ENCODE results near the gene ACY1. TPM values are rescaled to one million over a fixed set of nuclear protein-coding genes. Genes with fewer than 3 reads are reported as not detected.

Gene ACY1
- total RNA-seq, 1 experiment from 2014 or later: 62.6 TPM

DNA sequence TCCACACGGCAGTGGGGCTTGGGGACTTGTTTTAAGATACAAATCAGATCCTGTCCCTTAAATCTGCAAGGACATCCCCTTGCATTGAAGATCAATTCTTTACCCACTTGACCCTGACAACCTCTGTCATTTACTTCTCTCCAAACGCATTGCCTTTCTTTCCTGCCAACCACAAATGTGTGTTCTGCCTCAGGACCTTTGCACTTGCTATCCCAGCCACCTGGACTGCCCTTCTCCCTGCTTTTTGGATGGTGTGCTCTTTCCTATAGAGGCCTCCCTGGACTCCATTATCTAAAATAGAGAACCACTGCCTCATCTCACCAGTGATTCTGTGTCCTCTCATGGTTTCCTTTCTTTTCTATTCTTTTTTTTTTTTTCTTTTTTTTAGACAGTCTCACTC is 13.8 kb downstream of the ACY1 start:
- H2BK12ac ChIP-seq (ENCODE audit: insufficient read length, low read depth, low read length): no peak overlapping the region
- H3K27me3 Mint-ChIP-seq (ENCODE audit: low read depth): peaks cover 3% of the 10 kb centered on the region
- no peak overlapping the region for H4K8ac ChIP-seq (replicated peaks; ENCODE audit: insufficient read length, low read depth, low read length)
- no peak overlapping the region for H3K23ac ChIP-seq (ENCODE audit: insufficient read length, low read depth, low read length)
- no peaks in the 10 kb centered on the region for H3K9me3 ChIP-seq (ENCODE audit: control insufficient read depth, low read depth, low read length)
- peaks cover 11% of the 10 kb centered on the region for H3K23me2 ChIP-seq (ENCODE audit: insufficient read length, low read depth, low read length, poor library complexity, severe bottlenecking)
- H3K4me1 ChIP-seq (ENCODE audit: insufficient read depth, low read length): peaks cover 7% of the 10 kb centered on the region
- no peaks in the 10 kb centered on the region for H3K27me3 ChIP-seq (ENCODE audit: insufficient read depth, low read length)
- no peak overlapping the region for H2AK5ac ChIP-seq (ENCODE audit: insufficient read length, low read length)
- H3K56ac ChIP-seq (ENCODE audit: insufficient read length, low read depth, low read length): no peak overlapping the region
- TF ChIP-seq, protein P1, sequence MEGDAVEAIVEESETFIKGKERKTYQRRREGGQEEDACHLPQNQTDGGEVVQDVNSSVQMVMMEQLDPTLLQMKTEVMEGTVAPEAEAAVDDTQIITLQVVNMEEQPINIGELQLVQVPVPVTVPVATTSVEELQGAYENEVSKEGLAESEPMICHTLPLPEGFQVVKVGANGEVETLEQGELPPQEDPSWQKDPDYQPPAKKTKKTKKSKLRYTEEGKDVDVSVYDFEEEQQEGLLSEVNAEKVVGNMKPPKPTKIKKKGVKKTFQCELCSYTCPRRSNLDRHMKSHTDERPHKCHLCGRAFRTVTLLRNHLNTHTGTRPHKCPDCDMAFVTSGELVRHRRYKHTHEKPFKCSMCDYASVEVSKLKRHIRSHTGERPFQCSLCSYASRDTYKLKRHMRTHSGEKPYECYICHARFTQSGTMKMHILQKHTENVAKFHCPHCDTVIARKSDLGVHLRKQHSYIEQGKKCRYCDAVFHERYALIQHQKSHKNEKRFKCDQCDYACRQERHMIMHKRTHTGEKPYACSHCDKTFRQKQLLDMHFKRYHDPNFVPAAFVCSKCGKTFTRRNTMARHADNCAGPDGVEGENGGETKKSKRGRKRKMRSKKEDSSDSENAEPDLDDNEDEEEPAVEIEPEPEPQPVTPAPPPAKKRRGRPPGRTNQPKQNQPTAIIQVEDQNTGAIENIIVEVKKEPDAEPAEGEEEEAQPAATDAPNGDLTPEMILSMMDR (conservative IDR thresholded peaks at IDR 0.05): no peak
- no peak overlapping the region for H3K4ac ChIP-seq (ENCODE audit: low read depth, low read length)
- H3K14ac ChIP-seq (ENCODE audit: insufficient read depth, low read length): no peak overlapping the region
- H4K91ac ChIP-seq (ENCODE audit: insufficient read length, low read depth, low read length): no peak overlapping the region
- H3K9ac ChIP-seq (ENCODE audit: extremely low read depth, insufficient read length, low read length): no peak overlapping the region
- H2BK20ac ChIP-seq (ENCODE audit: low read depth, low read length, poor library complexity, severe bottlenecking): no peak overlapping the region
- no peak overlapping the region for H3K27ac Mint-ChIP-seq
- no peak overlapping the region for H2AFZ ChIP-seq (ENCODE audit: low read length)
- H3K27ac ChIP-seq (ENCODE audit: insufficient read length, low read depth, low read length): no peak overlapping the region
- no peak overlapping the region for H3K4me2 ChIP-seq (ENCODE audit: insufficient read depth, insufficient read length, low read length)
- 0 out of 5 replicates have a peak overlapping the region, but pooled peaks of 1 of the 2 experiments have one; percentile 6 for H3K4me3 Mint-ChIP-seq
- peaks cover 7% of the 10 kb centered on the region for H3K79me1 ChIP-seq (ENCODE audit: insufficient read depth, low read depth, low read length, poor library complexity, severe bottlenecking)
- no peak overlapping the region for H3K18ac ChIP-seq (ENCODE audit: insufficient read length, low read depth, low read length)
- H4K5ac ChIP-seq (ENCODE audit: insufficient read length, low read depth, low read length): no peak overlapping the region
- no peak for DNase-seq
- peaks cover 10% of the 10 kb centered on the region; the same call in 1 of the 2 replicates for H3K79me2 ChIP-seq (ENCODE audit: insufficient read depth, low read length)
- H3T11ph ChIP-seq (ENCODE audit: low read length): no peak overlapping the region
- no peaks in the 10 kb centered on the region; a peak in 1 of 5 replicates for H3K9me3 Mint-ChIP-seq
- no peak overlapping the region for H2BK15ac ChIP-seq (ENCODE audit: low read depth, low read length)
- H2BK120ac ChIP-seq (ENCODE audit: low read depth, low read length, poor library complexity, severe bottlenecking): no peak overlapping the region
- no peak overlapping the region for H2BK5ac ChIP-seq (ENCODE audit: insufficient read length, low read length)
- peaks cover 23 to 34% of the 10 kb centered on the region in 2 experiments for H3K4me1 Mint-ChIP-seq
- H4K20me1 ChIP-seq (ENCODE audit: control insufficient read depth, insufficient read depth, insufficient read length): peaks cover 2% of the 10 kb centered on the region
- no CpG with 5 or more reads among the region's 2 CpGs for WGBS (ENCODE audit: extremely low coverage, insufficient read length, low lambda C conversion rate)
- H3K36me3 Mint-ChIP-seq (ENCODE audit: insufficient read depth in 1 of 3, low read depth in 3 of 3): peaks cover 35 to 37% (median 36%) of the 10 kb centered on the region in 3 experiments

Data from H9 (cell line).